NCI-H2081 (cell line): ENCODE measurements around the gene NOC4L.
"Not testable (repeated sequence)": the region's sequence is repeated elsewhere in the genome, so short reads cannot be mapped to it uniquely, and the experiment has no call there.

ENCODE experiments used
- DNase-seq, 2 experiments: peaks; one replicate each; lab custom pipeline; 2025; lab: John Stamatoyannopoulos, UW

The NOC4L gene

DNA sequence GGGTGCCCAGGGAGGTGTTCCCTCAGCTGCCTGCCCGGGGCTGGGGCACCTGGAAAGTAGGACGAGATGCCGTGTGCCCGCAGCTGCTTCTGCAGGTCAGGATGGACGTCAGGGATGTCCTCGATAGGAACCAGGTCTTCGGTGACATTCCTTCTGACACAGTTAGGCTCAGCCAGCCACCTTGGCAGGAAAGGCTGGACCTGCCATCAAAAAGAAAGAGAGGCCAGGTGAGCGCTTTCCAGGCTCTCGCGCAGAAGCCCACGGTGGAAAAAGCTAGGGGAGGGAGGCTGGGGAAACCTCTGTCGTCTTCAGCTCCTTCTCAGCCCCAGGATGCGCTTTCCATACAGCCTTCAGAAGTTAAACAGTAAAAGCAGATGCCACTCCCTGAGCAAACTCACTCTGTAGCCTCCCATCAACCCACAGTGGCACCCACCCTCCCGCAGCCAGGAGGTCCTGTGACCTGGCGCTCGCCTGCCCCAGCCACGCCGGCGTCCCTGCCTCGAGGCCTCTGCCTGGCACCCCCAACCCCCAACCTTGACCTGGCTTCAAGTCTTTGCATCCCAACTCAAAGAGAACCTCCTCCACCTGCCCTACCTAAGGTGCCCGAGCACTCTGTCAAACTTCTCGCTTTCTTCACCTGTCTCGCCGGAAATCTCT lies 1.4 kb upstream of the NOC4L start:
- no peak for DNase-seq

DNA sequence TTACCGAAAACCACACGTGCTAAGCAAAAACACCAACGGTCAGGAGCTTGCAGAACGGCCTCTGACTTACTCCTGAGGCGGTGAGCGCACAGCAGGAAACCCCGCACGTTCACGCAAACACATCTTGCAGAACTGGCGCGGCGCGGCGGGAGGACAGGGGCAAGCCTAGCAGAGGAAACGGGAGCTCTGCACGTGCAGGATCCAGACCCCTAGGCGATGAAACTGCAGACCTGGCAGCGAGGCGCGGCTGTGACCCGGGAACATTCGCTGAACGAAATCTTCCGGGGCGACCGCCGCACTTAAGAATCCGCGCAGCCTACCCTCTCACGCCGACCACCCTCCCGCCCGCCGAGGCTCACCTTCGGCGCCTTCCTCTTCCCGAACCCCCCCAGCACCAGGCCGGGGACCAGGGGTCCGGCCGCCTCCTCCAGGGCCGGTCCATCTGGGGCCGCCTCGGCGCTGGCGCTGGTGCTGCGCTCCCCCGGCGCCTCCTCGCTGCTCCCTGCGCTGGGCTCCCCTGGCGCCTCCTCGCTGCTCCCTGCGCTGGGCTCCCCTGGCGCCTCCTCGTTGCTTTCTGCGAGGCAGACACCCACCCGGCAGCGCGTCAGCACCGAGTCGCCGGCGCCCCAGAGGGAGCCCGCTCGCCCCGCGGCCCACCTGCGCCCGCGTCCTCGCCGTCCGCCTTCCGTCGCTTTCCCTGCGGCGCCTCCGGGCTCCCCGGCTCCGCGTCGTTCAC lies 753 bp upstream of the NOC4L start:
- DNase-seq = peak in 1 of 2 experiments; percentile 19

DNA sequence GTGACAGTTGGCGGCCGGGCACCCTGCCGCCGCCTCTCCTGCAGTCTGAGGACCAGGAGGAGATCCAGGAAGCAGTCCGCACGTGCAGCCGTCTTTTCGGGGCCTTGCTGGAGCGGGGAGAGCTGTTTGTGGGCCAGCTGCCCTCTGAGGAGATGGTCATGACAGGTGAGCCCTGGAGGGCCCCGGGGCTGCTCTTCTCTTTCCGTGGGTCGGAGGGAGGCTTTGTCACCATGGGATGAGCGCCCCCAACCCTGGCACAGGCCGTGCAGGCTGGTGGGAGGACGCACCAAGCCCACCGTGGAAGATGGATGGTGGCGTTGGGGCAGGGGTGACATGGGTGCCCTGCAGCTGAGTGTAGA lies 532 bp downstream of the NOC4L start:
- no peak for DNase-seq

DNA sequence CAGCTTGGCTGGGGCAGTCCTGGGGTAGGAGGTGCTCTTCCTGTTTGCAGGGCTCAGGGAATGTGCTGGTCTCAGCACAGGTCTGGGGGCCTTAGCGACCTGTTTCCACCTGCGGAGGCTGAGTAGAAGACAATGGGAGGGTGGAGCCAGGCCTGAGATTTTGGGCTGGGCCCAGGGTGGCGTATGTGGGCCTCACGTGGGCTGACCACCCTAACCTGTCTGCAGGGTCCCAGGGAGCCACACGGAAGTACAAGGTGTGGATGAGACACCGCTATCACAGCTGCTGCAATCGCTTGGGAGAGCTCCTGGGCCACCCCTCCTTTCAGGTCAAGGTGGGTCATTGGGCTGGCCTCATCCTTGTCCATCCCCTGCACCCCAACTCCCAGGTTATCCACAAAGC lies 1.1 kb downstream of the NOC4L start:
- DNase-seq = no peak

DNA sequence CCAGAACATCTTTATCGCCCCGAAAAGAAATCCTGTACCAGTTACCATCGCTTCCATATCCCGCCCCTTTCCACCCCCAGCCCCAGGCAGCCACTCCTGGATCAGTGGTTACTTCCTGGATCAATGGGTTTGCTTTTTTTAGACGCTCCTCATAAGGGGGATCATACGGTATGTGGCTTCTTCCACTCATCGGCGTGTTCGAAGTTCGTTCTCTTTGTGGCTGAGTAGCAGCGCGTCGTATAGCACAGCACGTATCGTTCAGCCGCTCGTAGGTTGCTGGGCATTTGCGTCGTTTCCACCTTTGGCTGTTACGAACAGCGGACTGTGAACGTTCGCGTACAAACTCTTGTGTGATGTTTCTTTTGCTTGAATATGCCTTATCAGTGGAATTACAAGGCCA lies 1.8 kb downstream of the NOC4L start:
- DNase-seq = no peak

DNA sequence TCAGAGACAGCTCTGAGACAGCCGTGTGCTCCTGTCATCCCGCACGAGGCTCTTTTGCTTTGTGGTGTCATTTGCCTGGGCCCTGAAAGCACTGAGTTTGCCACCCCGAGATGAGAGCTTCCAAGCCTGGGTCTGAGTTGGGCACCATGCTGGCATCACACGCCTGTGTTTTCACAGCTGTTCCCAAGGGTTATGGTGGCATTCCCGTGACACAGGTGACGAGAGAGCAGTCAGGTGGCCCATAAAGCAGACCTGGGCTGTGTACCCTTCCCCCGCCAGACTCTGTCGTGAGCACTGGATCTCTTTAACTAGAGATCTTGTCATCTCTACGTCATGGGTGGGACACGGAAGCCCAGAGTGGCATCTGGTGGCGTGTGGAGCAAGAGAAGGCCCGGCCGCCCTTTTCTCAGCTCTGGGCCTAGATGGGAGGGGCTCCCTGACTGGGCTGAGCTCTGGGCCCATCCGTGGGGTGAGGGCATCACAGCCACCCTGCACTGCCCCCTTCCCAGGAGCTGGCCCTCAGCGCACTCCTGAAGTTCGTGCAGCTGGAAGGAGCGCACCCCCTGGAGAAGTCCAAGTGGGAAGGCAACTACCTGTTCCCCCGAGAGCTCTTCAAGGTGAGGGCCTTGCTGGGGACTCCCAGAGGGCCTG lies 2.6 kb downstream of the NOC4L start:
- no peak for DNase-seq

DNA sequence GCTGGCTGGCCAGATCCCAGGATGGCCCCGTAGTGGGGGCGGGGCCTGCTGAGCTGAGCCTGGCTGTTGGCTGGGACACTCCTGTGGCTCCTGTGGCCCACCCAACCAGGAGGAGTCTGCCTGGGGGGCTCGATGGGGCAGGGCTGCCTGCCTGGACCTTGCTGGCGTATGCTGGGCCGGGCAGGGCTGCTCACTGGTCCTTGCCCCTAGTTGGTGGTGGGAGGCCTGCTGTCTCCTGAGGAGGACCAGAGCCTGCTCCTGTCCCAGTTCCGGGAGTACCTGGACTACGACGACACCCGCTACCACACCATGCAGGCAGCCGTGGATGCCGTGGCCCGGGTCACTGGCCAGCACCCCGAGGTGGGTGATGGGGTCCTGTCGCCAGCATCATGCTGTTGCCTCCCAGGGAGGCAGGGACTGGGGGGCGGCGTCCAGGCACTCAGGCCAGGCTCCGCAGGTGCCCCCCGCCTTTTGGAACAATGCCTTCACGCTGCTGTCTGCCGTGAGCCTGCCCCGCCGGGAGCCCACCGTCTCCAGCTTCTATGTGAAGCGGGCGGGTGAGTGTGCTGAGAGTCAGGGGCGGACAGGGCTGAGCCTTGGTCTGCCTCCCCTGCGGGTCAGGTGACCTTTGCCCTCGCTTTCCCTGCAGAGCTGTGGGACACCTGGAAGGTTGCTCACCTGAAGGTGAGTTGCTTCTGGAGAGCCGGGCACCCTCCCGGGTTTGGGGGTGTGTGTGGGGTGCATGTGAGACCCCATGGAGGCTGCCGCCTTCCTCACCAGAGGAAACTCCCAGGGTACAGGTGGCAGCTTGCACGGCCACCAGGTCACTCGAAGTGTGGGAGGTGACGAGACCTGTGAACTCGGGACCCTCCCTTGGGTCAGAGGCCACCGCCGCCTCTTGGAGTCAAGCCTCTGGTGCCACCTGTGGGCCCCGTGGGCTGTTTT lies 3.4 kb downstream of the NOC4L start:
- DNase-seq = no peak

DNA sequence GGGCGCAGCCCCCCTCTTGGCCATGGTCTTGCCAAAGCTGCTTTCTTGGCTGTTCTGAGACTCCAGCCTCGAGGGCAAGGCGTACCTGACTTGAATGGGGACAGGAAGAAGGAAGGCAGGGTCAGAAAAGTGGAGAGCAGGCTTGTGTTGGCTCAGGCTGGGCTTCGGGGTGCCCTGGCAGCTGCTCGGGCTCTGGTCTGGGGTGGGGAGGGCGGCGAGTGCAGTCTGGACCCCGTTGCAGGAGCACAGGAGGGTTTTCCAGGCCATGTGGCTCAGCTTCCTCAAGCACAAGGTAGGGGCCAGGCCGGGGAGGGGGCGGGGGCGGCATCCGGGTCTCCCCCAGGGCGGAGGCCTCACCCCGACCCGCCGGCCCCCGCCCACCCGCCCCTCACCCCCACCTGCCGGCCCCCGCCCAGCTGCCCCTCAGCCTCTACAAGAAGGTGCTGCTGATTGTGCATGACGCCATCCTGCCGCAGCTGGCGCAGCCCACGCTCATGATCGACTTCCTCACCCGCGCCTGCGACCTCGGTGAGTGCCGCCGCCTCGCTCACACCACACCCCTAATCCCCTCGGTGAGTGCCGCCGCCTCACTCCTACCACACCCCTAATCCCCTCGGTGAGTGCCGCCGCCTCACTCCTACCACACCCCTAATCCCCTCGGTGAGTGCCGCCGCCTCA lies 4.2 kb downstream of the NOC4L start:
- DNase-seq = no peak

DNA sequence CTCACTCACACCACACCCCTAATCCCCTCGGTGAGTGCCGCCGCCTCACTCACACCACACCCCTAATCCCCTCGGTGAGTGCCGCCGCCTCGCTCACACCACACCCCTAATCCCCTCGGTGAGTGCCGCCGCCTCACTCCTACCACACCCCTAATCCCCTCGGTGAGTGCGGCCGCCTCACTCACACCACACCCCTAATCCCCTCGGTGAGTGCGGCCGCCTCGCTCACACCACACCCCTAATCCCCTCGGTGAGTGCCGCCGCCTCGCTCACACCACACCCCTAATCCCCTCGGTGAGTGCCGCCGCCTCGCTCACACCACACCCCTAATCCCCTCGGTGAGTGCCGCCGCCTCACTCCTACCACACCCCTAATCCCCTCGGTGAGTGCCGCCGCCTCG lies 5.3 kb downstream of the NOC4L start:
- not testable (repeated sequence) for DNase-seq

DNA sequence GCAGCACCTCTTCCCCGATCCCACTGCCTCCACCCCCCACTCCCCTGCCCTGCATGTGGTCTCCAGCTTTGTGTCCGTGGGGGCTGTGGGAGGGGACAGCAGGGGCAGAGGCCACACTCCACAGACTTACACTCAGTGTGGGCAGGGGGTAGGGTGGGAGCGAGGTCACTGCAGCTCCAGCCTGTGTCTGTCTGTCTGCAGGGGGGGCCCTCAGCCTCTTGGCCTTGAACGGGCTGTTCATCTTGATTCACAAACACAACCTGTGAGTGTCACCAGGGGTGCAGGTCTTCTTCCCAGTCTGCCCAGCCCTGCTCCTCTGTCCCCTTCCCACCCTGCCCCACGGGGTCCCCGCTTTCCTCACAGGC lies 6.5 kb downstream of the NOC4L start:
- no peak for DNase-seq

DNA sequence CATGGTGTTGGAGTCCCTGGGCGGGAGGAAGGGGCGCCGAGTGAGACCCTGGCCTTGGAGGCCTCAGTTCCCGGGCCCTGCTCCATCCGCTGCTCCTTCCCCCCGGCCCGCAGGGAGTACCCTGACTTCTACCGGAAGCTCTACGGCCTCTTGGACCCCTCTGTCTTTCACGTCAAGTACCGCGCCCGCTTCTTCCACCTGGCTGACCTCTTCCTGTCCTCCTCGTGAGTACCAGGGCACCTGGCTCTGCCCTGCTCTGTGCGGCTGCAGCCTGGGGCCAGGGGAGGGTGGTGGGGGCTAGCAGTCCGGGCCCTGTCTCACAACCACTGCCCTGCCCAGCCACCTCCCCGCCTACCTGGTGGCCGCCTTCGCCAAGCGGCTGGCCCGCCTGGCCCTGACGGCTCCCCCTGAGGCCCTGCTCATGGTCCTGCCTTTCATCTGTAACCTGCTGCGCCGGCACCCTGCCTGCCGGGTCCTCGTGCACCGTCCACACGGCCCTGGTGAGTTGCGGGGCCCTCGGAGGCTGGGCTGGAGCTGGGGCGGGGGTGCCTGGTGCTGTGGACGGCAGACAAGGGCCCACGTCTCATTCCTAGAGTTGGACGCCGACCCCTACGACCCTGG lies 7.0 kb downstream of the NOC4L start:
- no peak for DNase-seq

DNA sequence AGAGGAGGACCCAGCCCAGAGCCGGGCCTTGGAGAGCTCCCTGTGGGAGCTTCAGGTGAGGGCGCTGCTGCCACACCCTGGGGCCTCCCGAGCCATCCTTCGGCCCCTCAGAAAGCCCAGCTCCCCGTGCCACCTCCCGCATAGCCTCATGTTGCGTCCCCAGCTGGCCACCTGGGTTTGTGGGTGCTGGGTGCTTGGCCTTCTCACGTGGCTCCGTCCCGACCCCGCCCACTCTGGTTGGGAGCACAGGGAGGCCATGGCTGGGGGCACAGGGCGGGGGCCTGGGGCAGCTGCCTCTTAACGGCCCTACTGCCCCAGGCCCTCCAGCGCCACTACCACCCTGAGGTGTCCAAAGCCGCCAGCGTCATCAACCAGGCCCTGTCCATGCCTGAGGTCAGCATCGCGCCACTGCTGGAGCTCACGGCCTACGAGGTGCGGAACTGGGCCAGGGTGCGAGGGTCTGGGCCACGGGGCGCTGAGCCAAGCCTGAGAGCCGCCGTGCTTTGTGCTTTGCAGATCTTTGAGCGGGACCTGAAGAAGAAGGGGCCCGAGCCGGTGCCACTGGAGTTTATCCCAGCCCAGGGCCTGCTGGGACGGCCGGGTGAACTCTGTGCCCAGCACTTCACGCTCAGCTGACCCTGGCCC lies 7.6 kb downstream of the NOC4L start:
- DNase-seq = no peak

DNA sequence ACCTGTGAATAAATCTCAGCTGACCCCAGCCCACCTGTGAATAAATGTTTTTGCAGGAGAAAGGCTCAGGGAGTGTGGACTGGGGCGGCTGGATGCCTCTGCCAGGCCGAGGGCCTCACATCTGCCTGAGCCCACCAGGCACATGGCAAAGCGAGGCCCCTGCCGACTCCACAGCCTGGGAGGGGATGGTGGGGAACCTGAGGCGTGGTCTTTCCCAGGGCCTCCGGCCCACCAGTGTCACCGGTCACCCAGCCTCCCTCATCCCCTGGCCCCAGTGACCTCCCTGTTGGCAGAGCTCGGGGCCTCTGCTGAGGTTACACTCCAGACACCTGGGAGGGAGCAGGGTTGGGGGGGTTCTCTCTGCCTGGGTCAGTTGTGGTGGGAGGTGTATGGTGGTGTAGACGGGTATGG lies 8.2 kb downstream of the NOC4L start:
- no peak for DNase-seq

DNA sequence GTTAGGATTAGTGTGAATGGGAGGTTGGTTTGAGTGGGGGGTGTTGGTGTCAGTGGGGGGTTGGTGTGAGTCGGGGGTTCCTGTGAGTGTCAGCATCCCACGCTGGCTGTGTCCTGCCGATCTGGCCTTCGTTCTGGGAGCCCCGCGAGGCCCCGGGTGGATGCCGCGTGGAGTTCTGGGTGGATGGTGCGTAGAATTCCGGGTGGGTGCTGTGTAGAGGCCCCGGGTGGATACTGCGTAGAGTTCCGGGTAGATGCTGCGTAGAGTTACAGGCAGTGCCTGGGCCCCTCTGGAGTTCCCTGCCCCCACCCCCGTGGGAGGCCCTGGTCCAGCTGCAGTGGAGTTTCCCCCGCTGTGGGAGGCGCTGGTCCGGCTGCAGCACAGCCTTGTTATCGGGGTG lies 8.7 kb downstream of the NOC4L start:
- DNase-seq = no peak

DNA sequence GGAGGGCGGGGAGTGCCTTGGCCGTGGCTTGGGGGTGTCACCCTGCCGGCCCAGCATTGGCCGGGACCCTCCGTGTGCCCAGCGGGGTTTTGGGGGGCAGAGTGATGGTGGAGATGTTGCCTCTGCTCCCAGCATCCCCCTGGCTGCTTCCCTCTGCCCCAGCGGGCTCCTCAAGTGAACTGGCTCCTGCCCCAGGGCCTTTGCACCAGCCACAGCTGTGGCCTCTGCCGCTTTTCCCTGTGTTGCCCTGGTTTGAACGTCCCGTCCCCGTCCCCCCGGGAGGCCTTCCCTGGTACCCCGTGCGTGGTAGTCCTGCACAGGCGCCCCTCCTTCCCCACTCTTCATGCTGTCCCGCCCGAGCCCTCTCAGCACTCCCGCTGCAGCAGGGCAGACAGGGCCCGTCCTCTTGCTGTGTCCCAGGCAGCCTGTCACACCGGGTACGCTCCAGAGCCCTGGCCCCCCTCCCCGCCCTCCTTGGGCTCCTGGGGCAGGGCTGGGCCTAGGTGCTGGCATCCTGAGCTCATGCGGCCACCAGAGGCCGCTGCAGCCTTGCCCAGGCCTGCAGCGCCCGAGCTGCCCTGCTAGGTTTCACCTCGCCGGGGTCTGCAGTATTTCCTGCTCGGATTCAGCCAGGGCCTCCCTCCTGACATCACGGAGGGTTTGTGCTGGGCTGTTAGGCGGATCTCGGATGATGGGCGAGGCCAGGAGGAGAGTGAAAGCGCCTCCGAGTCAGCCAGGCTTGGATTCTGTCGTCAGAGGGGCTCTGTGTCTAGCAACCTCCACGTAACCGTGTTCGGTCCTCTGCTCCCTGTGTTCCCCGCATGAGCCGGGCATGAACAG lies 9.5 kb downstream of the NOC4L start:
- DNase-seq = peak; percentile 67 to 73

DNA sequence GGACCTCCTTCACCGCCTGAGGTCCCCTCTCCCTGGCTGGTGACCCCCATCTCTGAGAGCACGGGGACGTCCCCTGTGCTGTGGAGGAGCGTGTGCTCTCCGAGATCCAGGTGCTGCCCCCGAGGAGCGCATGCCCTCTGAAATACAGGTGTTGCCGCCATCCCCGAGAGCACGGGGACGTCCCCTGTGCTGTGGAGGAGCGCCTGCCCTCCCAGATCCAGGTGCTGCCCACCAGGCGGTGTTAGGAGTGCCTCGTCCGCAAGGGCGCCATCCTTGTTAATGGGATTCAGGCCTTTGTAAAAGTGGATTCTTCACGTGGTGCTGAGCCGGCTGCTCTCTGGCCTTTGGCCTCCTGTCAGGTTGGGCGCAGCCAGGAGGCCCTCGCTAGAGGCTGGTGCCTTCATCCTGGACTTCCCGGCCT lies 10.1 kb downstream of the NOC4L start:
- no peak for DNase-seq

DNA sequence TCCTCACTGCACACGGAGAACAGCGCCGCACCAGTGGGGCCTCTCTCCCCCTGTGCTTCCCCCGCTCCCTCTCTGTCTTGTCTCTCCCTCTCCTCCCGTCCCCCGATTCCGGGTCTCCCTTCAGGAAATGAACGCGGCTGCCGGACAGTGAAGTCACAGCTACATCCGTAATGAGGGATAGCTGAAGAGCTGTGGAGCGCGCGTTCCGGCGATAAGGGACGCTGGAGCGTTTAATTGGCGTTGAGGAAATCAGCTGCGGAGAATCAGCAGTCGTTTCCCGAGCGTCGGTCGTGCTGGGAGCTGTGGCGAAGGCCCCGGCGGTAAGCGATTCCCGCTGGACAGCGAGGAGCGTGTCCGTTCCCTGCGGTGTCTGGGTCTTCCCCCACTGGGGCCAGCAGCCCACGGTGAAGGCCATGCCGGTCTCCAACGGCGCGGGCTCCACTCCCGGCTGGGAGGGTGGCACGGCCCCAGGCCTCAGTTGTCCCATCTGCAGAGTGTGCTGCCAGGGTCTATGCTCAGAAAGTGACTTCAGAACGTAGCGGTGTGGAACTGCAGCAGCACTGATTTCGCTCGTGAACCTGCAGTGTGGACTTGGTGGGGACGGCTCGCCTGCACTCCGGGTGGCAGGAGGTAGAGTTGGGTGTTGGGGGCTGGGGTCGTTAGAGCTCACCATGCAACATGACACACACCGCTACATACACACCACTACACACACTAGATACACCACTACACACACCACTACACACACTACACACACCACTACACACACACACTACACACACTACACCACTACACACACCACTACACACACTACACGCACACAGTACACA lies 10.9 kb downstream of the NOC4L start:
- DNase-seq = no peak

DNA sequence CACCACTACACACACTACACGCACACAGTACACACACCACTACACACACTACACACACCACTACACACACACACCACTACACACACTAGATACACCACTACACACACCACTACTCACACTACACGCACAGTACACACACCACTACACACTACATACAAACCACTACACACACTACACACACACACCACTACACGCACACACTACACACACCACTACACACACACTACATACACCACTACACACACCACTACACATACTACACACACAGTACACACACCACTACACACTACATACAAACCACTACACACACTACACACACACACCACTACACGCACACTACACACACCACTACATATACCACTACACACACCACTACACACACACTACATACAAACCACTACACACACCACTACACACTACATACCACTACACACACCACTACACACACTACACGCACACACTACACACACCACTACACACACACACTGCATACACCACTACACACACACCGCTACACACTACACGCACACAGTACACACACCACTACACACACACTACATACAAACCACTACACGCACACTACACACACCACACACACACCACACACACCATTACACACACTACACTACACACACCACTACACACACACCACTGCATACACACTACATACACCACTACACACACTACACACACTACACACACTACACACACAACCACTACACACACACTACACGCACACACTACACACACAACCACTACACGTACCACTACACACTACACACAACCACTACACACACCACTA lies 11.7 kb downstream of the NOC4L start:
- no peak for DNase-seq
